HL-60 (cell line): ENCODE data around the gene ZNF805.

ENCODE experiments used
- POLR2AphosphoS5 ChIP-seq: IDR thresholded peaks from 2 replicates; pipeline ENCODE4 v1.6.1; 2012; ENCODE audit warnings: low read depth
- SPI1 ChIP-seq: IDR thresholded peaks from 2 replicates; pipeline ENCODE4 v1.6.1; 2012; ENCODE audit warnings: low read depth, mild to moderate bottlenecking, borderline replicate concordance
- TF ChIP-seq, protein P1 (sequence below): IDR thresholded peaks from one replicate; pipeline ENCODE4 v1.5.1; 2011; ENCODE audit warnings: low read length, control low read depth, inconsistent platforms; ENCODE audit not compliant: insufficient read depth
- TF ChIP-seq, protein P2 (sequence below): IDR thresholded peaks from 2 replicates; pipeline ENCODE4 v1.6.1; 2012; ENCODE audit warnings: low read depth; ENCODE audit not compliant: insufficient replicate concordance

DNA sequence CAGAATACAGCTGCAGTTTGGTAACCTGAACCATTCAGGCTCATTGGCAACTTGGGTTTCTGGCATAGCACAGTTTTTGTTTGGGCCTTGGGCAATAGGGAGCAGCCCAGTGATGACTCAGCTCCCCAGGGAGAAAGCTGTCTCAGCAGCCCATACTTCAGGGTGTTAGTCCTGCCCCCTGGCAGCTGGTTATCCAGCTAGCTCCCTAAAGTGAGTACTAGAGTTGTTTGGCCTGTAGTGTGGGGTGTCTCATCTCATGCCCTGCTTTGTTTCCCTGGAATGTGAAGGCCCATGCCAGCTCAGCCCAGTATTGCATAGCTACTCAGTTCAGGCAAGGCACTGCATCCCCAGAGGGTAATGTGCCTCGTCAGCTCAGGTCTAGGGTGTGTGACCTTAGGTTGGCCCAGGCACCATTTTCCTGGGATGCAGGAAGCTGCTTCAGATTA is 61.6 kb downstream of the ZNF805 start:
- TF ChIP-seq, protein P1, sequence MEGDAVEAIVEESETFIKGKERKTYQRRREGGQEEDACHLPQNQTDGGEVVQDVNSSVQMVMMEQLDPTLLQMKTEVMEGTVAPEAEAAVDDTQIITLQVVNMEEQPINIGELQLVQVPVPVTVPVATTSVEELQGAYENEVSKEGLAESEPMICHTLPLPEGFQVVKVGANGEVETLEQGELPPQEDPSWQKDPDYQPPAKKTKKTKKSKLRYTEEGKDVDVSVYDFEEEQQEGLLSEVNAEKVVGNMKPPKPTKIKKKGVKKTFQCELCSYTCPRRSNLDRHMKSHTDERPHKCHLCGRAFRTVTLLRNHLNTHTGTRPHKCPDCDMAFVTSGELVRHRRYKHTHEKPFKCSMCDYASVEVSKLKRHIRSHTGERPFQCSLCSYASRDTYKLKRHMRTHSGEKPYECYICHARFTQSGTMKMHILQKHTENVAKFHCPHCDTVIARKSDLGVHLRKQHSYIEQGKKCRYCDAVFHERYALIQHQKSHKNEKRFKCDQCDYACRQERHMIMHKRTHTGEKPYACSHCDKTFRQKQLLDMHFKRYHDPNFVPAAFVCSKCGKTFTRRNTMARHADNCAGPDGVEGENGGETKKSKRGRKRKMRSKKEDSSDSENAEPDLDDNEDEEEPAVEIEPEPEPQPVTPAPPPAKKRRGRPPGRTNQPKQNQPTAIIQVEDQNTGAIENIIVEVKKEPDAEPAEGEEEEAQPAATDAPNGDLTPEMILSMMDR: no peak
- TF ChIP-seq POLR2AphosphoS5 (no peak), SPI1 (no peak)
- TF ChIP-seq, protein P2, sequence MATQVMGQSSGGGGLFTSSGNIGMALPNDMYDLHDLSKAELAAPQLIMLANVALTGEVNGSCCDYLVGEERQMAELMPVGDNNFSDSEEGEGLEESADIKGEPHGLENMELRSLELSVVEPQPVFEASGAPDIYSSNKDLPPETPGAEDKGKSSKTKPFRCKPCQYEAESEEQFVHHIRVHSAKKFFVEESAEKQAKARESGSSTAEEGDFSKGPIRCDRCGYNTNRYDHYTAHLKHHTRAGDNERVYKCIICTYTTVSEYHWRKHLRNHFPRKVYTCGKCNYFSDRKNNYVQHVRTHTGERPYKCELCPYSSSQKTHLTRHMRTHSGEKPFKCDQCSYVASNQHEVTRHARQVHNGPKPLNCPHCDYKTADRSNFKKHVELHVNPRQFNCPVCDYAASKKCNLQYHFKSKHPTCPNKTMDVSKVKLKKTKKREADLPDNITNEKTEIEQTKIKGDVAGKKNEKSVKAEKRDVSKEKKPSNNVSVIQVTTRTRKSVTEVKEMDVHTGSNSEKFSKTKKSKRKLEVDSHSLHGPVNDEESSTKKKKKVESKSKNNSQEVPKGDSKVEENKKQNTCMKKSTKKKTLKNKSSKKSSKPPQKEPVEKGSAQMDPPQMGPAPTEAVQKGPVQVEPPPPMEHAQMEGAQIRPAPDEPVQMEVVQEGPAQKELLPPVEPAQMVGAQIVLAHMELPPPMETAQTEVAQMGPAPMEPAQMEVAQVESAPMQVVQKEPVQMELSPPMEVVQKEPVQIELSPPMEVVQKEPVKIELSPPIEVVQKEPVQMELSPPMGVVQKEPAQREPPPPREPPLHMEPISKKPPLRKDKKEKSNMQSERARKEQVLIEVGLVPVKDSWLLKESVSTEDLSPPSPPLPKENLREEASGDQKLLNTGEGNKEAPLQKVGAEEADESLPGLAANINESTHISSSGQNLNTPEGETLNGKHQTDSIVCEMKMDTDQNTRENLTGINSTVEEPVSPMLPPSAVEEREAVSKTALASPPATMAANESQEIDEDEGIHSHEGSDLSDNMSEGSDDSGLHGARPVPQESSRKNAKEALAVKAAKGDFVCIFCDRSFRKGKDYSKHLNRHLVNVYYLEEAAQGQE: no peak
